ENCODE results near the gene APBB2. TPM values are rescaled to one million over a fixed set of nuclear protein-coding genes. Genes with fewer than 3 reads are reported as not detected.

Gene APBB2
- total and polyA plus RNA-seq, 8 donors = 42.5 to 94.8 (median 53.8) TPM

GRCh38 chr4:41067369-41067768 is 147.0 kb downstream of the APBB2 start:
- Histone ChIP-seq H3K9me3 (no peaks in the 10 kb centered on the region), H3K27me3 (no peaks in the 10 kb centered on the region), H3K4me3 (no peak overlapping the region), H3K4me1 (peaks cover 18 to 22% of the 10 kb centered on the region in 2 donors), H3K27ac (no peak overlapping the region), H3K36me3 (no peaks in the 10 kb centered on the region)
- TF ChIP-seq CTCF (IDR thresholded peaks at IDR 0.05) = no peak
- ATAC-seq = no peak
- intact Hi-C loops (cut with DNase I) = no loop called here
- DNase-seq = no peak

- Histone ChIP-seq H3K4me3 (no peak overlapping the region), H3K9me3 (no peaks in the 10 kb centered on the region), H3K27ac (no peak overlapping the region), H3K27me3 (no peaks in the 10 kb centered on the region), H3K36me3 (no peaks in the 10 kb centered on the region), H3K4me1 (peaks cover 7 to 14% of the 10 kb centered on the region in 2 donors)
- ATAC-seq (no peak), DNase-seq (no peak)
- TF ChIP-seq CTCF (IDR thresholded peaks at IDR 0.05) = no peak
- intact Hi-C loops (cut with DNase I) = no loop called here
Observed at GRCh38 chr4:41066049-41066448, 148.3 kb downstream of the APBB2 start.

- TF ChIP-seq CTCF (IDR thresholded peaks at IDR 0.05) = no peak
- intact Hi-C loops (cut with DNase I) = no loop called here
- H3K27me3 ChIP-seq = no peaks in the 10 kb centered on the region
Observed at GRCh38 chr4:41065434-41066006, 148.8 kb downstream of the APBB2 start.

GRCh38 chr4:41064953-41065352 is 149.4 kb downstream of the APBB2 start:
- Histone ChIP-seq H3K4me1 (peaks cover 0 to 15% of the 10 kb centered on the region in 2 donors), H3K4me3 (no peak overlapping the region), H3K27ac (no peak overlapping the region), H3K36me3 (no peaks in the 10 kb centered on the region), H3K9me3 (no peaks in the 10 kb centered on the region), H3K27me3 (no peaks in the 10 kb centered on the region)
- intact Hi-C loops (cut with DNase I) = no loop called here
- DNase-seq = no peak
- ATAC-seq = no peak
- TF ChIP-seq CTCF (IDR thresholded peaks at IDR 0.05) = no peak

More at GRCh38 chr4:41065434-41066006, 148.8 kb downstream of the APBB2 start:
- Histone ChIP-seq H3K36me3 (no peaks in the 10 kb centered on the region), H3K4me3 (no peak overlapping the region), H3K4me1 (peaks cover 2 to 18% of the 10 kb centered on the region in 2 donors), H3K27ac (no peak overlapping the region), H3K9me3 (no peaks in the 10 kb centered on the region)
- ATAC-seq = no peak
- no peak for DNase-seq

GRCh38 chr4:41061482-41062185 is 152.7 kb downstream of the APBB2 start:
- Histone ChIP-seq H3K4me3 (no peak overlapping the region), H3K27ac (no peak overlapping the region), H3K9me3 (peaks cover 0 to 5% of the 10 kb centered on the region in 2 donors), H3K4me1 (peaks cover 0 to 9% of the 10 kb centered on the region in 2 donors), H3K36me3 (no peaks in the 10 kb centered on the region), H3K27me3 (no peaks in the 10 kb centered on the region)
- no peak for TF ChIP-seq CTCF (IDR thresholded peaks at IDR 0.05)
- DNase-seq (no peak), ATAC-seq (no peak)
- intact Hi-C loops (cut with DNase I) = no loop called here
